NCI-H526 (cell line): ENCODE measurements around the gene CEP295NL.
"Not testable (repeated sequence)": the region's sequence is repeated elsewhere in the genome, so short reads cannot be mapped to it uniquely, and the experiment has no call there.

Source experiments
- DNase-seq, 2 experiments: peaks; one replicate each; lab custom pipeline; 2025; lab: John Stamatoyannopoulos, UW

Gene CEP295NL

GRCh38 chr17:78903101-78903779 is at the start of gene CEP295NL:
CEP295NL (minus strand) TSS chr17:78903201; CDS start chr17:78901828, 1,373 bp downstream.
- DNase-seq: peak in 1 of 2 experiments; percentile 9

GRCh38 chr17:78952706-78953105 is 49.7 kb upstream of the CEP295NL start:
- DNase-seq: no peak

GRCh38 chr17:78951967-78952551 is 49.1 kb upstream of the CEP295NL start:
- DNase-seq: no peak

- no peak for DNase-seq
These were observed 47.9 kb upstream of the CEP295NL start for GRCh38 chr17:78950870-78951269.

GRCh38 chr17:78947235-78948149 is 44.5 kb upstream of the CEP295NL start:
- DNase-seq: no peak

- DNase-seq: no peak
These were observed 43.6 kb upstream of the CEP295NL start for GRCh38 chr17:78946631-78947030.

GRCh38 chr17:78946131-78946530 is 43.1 kb upstream of the CEP295NL start:
- no peak for DNase-seq

GRCh38 chr17:78945455-78945854 is 42.5 kb upstream of the CEP295NL start:
- not testable (repeated sequence) for DNase-seq

- no peak for DNase-seq
These were observed 42.0 kb upstream of the CEP295NL start for GRCh38 chr17:78944956-78945355.

- no peak for DNase-seq
These were observed 41.0 kb upstream of the CEP295NL start for GRCh38 chr17:78944026-78944425.

GRCh38 chr17:78940708-78941107 is 37.7 kb upstream of the CEP295NL start:
- peak in 1 of 2 experiments; percentile 20 for DNase-seq

- DNase-seq: no peak
These were observed 37.3 kb upstream of the CEP295NL start for GRCh38 chr17:78940258-78940657.

- no peak for DNase-seq
These were observed 36.6 kb upstream of the CEP295NL start for GRCh38 chr17:78939615-78940014.

GRCh38 chr17:78937561-78937960 is 34.6 kb upstream of the CEP295NL start:
- no peak for DNase-seq

GRCh38 chr17:78935419-78936323 is 32.7 kb upstream of the CEP295NL start:
- DNase-seq: no peak

GRCh38 chr17:78934681-78935418 is 31.8 kb upstream of the CEP295NL start:
- no peak for DNase-seq

GRCh38 chr17:78933959-78934568 is 31.1 kb upstream of the CEP295NL start:
- DNase-seq: peak in 1 of 2 experiments; percentile 29

GRCh38 chr17:78933025-78933958 is 30.3 kb upstream of the CEP295NL start:
- no peak for DNase-seq
